ENCODE data around the gene PCID2. TPM values are rescaled to one million over a fixed set of nuclear protein-coding genes. Genes with fewer than 3 reads are reported as not detected.

The PCID2 gene
- total and polyA plus RNA-seq, 2 of the 13 experiments (the other 11 are each of a cell fraction or from before 2014, with no cell fraction given) = 65.0 to 111 TPM

- no peak for TF ChIP-seq USF2 (IDR thresholded peaks at IDR 0.05; ENCODE audit: low read depth, low read length)
- TF ChIP-seq USF2 (CRISPR knock-in tag; IDR thresholded peaks at IDR 0.05; ENCODE audit: borderline replicate concordance) = no peak
- TF ChIP-seq PBX2 (CRISPR knock-in tag; IDR thresholded peaks at IDR 0.05) = no peak
- TF ChIP-seq ZSCAN30 (CRISPR knock-in tag; IDR thresholded peaks at IDR 0.05) = no peak
- peak; percentile 39 for TF ChIP-seq MED8 (CRISPR knock-in tag; IDR thresholded peaks at IDR 0.05; ENCODE audit: insufficient replicate concordance)
- no peak for TF ChIP-seq RAD51 (IDR thresholded peaks at IDR 0.05; ENCODE audit: borderline replicate concordance)
- TF ChIP-seq PHB2 (IDR thresholded peaks at IDR 0.05; ENCODE audit: partially characterized antibody) = no peak
- TF ChIP-seq ZNF670 (CRISPR knock-in tag; IDR thresholded peaks at IDR 0.05; ENCODE audit: borderline replicate concordance) = no peak
- TF ChIP-seq ZNF251 (CRISPR knock-in tag; IDR thresholded peaks at IDR 0.05) = no peak
- no peak for TF ChIP-seq ZBTB2 (CRISPR knock-in tag; IDR thresholded peaks at IDR 0.05; ENCODE audit: low read depth)
- no peak for TF ChIP-seq CENPT (CRISPR knock-in tag; IDR thresholded peaks at IDR 0.05; ENCODE audit: low read depth)
- no peak for TF ChIP-seq TIGD3 (CRISPR knock-in tag; IDR thresholded peaks at IDR 0.05; ENCODE audit: borderline replicate concordance)
- 0 out of 2 replicates have a peak, but pooled peaks have one; percentile 46 for TF ChIP-seq ZNF782 (CRISPR knock-in tag; IDR thresholded peaks at IDR 0.05; ENCODE audit: borderline replicate concordance)
- TF ChIP-seq THYN1 (CRISPR knock-in tag; IDR thresholded peaks at IDR 0.05; ENCODE audit: borderline replicate concordance, low read depth) = no peak
- no peak for TF ChIP-seq SNRNP70 (IDR thresholded peaks at IDR 0.05; ENCODE audit: low read depth, low read length)
- no peak for TF ChIP-seq SUZ12 (IDR thresholded peaks at IDR 0.05; ENCODE audit: low read depth, low read length)
- TF ChIP-seq TCF7 (IDR thresholded peaks at IDR 0.05; ENCODE audit: low read depth) = peak; percentile 58
- no peak for TF ChIP-seq RFX1 (IDR thresholded peaks at IDR 0.05)
- TF ChIP-seq GFI1 (CRISPR knock-in tag; IDR thresholded peaks at IDR 0.05; ENCODE audit: borderline replicate concordance) = 0 out of 2 replicates have a peak, but pooled peaks have one; percentile 45
- TF ChIP-seq ZNF136 (CRISPR knock-in tag; IDR thresholded peaks at IDR 0.05; ENCODE audit: low read depth) = no peak
- no peak for TF ChIP-seq ZNF580 (CRISPR knock-in tag; IDR thresholded peaks at IDR 0.05; ENCODE audit: borderline replicate concordance, low read depth)
- TF ChIP-seq ZNF547 (CRISPR knock-in tag; IDR thresholded peaks at IDR 0.05) = no peak
- no peak for TF ChIP-seq ZNF569 (CRISPR knock-in tag; IDR thresholded peaks at IDR 0.05; ENCODE audit: borderline replicate concordance)
Measured at GRCh38 chr13:113149711-113150549, 58.5 kb downstream of the PCID2 start (continued).

All from HepG2 (cell line).